ENCODE results near the gene TSPAN16. TPM values are rescaled to one million over a fixed set of nuclear protein-coding genes. Genes with fewer than 3 reads are reported as not detected.

The TSPAN16 gene, protein sequence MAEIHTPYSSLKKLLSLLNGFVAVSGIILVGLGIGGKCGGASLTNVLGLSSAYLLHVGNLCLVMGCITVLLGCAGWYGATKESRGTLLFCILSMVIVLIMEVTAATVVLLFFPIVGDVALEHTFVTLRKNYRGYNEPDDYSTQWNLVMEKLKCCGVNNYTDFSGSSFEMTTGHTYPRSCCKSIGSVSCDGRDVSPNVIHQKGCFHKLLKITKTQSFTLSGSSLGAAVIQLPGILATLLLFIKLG
- not detected for total RNA-seq
- not detected for total RNA-seq (2013)

DNA sequence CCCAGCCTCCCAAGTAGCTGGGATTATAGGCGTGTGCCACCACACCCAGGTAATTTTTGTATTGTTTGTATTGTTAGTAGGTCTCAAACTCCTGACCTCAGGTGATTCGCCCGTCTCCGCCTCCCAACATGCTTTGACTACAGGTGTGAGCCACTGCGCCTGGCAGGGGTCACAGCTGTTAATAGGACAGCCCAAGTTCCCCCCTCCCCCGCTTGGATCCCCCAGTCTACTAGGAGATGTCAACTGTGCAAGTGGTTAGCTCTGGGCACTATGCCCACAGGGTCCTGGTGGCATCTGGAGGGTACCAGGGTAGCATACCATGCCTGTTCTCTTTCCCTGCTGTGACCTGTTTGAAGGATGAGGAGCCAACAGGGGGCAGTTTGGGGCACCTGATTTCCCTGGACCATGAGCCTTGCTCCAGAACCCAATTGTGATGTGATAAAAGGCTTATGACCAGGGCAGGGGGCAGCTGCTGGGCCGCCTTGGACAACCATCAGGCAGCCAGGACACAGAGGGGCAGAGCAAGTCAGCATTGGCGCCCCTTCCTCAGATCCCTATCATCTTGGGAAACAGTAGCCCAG, at the start of gene TSPAN16:
TSS of gene TSPAN16 (plus strand) at position 496 of the 581 bp plus-strand sequence. CDS start 138 bp downstream, outside the sequence.
- H3K4me1 ChIP-seq (ENCODE audit: control insufficient read depth, insufficient read depth, low read length): peaks cover 10% of the 10 kb centered on the region
- Mint-ChIP-seq H3K9me3 (no peaks in the 10 kb centered on the region), H3K4me1 (peaks cover 0 to 10% of the 10 kb centered on the region in 2 donors), H3K4me3 (no peak within 1 kb of the TSS), H3K27me3 (ENCODE audit: low read depth in 2 of 2) (peaks cover 8 to 12% of the 10 kb centered on the region in 2 donors), H3K36me3 (no peaks in the 10 kb centered on the region), H3K27ac (no peak within 1 kb of the TSS)
- no peaks in the 10 kb centered on the region for H3K9me3 ChIP-seq (ENCODE audit: control insufficient read depth, insufficient read depth, low read length)
- 86% methylated on average over 8 of the region's 8 CpGs for WGBS (ENCODE audit: insufficient coverage)
- intact Hi-C loops (cut with micrococcal nuclease): no loop called here
- no peaks in the 10 kb centered on the region for H3K27me3 ChIP-seq (ENCODE audit: control insufficient read depth, insufficient read depth, low read length)
- H3K27ac ChIP-seq (ENCODE audit: low read length): no peak within 1 kb of the TSS
- no peak for ATAC-seq
- DNase-seq: no peak
- no peaks in the 10 kb centered on the region for H3K36me3 ChIP-seq (ENCODE audit: control insufficient read depth, insufficient read depth, low read length)
- TF ChIP-seq, protein P1, sequence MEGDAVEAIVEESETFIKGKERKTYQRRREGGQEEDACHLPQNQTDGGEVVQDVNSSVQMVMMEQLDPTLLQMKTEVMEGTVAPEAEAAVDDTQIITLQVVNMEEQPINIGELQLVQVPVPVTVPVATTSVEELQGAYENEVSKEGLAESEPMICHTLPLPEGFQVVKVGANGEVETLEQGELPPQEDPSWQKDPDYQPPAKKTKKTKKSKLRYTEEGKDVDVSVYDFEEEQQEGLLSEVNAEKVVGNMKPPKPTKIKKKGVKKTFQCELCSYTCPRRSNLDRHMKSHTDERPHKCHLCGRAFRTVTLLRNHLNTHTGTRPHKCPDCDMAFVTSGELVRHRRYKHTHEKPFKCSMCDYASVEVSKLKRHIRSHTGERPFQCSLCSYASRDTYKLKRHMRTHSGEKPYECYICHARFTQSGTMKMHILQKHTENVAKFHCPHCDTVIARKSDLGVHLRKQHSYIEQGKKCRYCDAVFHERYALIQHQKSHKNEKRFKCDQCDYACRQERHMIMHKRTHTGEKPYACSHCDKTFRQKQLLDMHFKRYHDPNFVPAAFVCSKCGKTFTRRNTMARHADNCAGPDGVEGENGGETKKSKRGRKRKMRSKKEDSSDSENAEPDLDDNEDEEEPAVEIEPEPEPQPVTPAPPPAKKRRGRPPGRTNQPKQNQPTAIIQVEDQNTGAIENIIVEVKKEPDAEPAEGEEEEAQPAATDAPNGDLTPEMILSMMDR (IDR thresholded peaks at IDR 0.05): no peak
- H3K4me3 ChIP-seq (ENCODE audit: low read length): no peak within 1 kb of the TSS

DNA sequence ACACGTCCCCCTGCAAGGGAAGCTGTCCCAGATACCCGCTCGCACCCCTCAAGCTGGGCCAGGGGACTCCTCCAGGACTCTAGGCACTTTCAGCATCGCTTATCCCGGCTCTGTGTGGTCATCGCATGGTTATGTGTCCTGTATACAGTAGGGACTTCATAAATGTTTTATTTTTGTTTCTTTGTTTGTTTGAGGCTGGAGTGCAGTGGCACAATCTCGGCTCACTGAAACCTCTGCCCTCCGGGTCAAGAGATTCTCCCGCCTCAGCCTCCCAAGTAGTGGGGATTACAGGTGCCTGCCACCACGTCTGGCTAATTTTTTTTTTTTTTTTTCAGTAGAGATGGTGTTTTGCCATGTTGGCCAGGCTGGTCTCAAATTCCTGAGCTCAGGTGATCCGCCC, 49.0 kb upstream of the TSPAN16 start:
- Histone ChIP-seq H3K4me3 (ENCODE audit: low read length) (no peak overlapping the region), H3K27me3 (ENCODE audit: control insufficient read depth, insufficient read depth, low read length) (no peaks in the 10 kb centered on the region), H3K4me1 (ENCODE audit: control insufficient read depth, insufficient read depth, low read length) (peaks cover 8% of the 10 kb centered on the region), H3K36me3 (ENCODE audit: control insufficient read depth, insufficient read depth, low read length) (no peaks in the 10 kb centered on the region), H3K27ac (ENCODE audit: low read length) (no peak overlapping the region), H3K9me3 (ENCODE audit: control insufficient read depth, insufficient read depth, low read length) (no peaks in the 10 kb centered on the region)
- 89% methylated on average over 11 of the region's 11 CpGs for WGBS (ENCODE audit: insufficient coverage)
- DNase-seq: no peak
- Mint-ChIP-seq H3K4me1 (peaks cover 6 to 7% of the 10 kb centered on the region in 2 donors), H3K36me3 (no peaks in the 10 kb centered on the region), H3K4me3 (no peak overlapping the region), H3K27me3 (ENCODE audit: low read depth in 2 of 2) (peaks cover 8 to 12% of the 10 kb centered on the region in 2 donors), H3K27ac (no peak overlapping the region), H3K9me3 (no peaks in the 10 kb centered on the region)
- TF ChIP-seq, protein P1 (IDR thresholded peaks at IDR 0.05): no peak
- ATAC-seq: no peak
- intact Hi-C loops (cut with micrococcal nuclease): no loop called here

DNA sequence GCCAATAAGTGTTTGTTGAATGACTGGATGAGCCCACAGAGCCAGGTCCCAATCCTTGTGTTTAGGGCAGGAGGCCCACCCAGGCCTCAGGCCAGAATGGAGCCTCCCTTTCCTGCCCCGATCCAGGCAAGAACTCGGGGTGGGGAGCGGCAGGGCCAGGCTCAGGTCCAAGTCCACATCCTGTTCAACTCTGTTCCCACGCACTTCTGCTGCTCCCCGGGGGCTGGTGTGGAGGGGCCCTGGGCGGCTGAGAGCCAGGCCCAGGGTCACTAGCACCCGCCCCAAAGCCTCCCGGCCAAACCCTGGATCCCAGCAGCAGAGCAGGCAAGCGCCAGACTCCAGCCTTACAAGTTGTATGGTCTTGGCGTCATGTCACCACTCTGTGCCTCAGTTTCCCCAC, 48.6 kb upstream of the TSPAN16 start:
- Mint-ChIP-seq H3K27me3 (ENCODE audit: low read depth in 2 of 2) (peaks cover 8 to 12% of the 10 kb centered on the region in 2 donors), H3K27ac (no peak overlapping the region), H3K36me3 (no peaks in the 10 kb centered on the region), H3K9me3 (no peaks in the 10 kb centered on the region), H3K4me1 (peaks cover 6 to 7% of the 10 kb centered on the region in 2 donors), H3K4me3 (no peak overlapping the region)
- WGBS (ENCODE audit: insufficient coverage): 90% methylated on average over 10 of the region's 10 CpGs
- TF ChIP-seq, protein P1 (IDR thresholded peaks at IDR 0.05): no peak
- intact Hi-C loops (cut with micrococcal nuclease): no loop called here
- ATAC-seq: no peak
- H3K27ac ChIP-seq (ENCODE audit: low read length): no peak overlapping the region
- no peaks in the 10 kb centered on the region for H3K9me3 ChIP-seq (ENCODE audit: control insufficient read depth, insufficient read depth, low read length)
- peaks cover 8% of the 10 kb centered on the region for H3K4me1 ChIP-seq (ENCODE audit: control insufficient read depth, insufficient read depth, low read length)
- no peak for DNase-seq
- no peaks in the 10 kb centered on the region for H3K27me3 ChIP-seq (ENCODE audit: control insufficient read depth, insufficient read depth, low read length)
- H3K4me3 ChIP-seq (ENCODE audit: low read length): no peak overlapping the region
- H3K36me3 ChIP-seq (ENCODE audit: control insufficient read depth, insufficient read depth, low read length): no peaks in the 10 kb centered on the region

Data from natural killer cell (primary cell).